Upper lobe of left lung (tissue), 6 donors: ENCODE results near the gene KLHL13. TPM values are rescaled to one million over a fixed set of nuclear protein-coding genes. Genes with fewer than 3 reads are reported as not detected.

ENCODE experiments used
- ATAC-seq, 2 donors: fragments of 200-7000 bp; cut with Tn5 transposase; one replicate each; pipeline ENCODE4 v1.9.1; 2022; ENCODE audit warnings: mild to moderate bottlenecking in 2 of 2, moderate library complexity in 2 of 2; ENCODE audit not compliant: low FRiP score in 2 of 2
- DNase-seq, 2 donors: peaks; one replicate each; pipeline ENCODE4 v3.0.0-alpha.2; 2019 to 2020
- H3K27ac ChIP-seq, 4 donors: fragments of 200-600 bp; sonication (generic); one replicate each; pipeline ENCODE4 v1.5.1; 2016 to 2019
- H3K27me3 ChIP-seq, 4 donors: fragments of 200-600 bp; sonication (generic); one replicate each; pipeline ENCODE4 v1.5.1; 2017 to 2019
- H3K36me3 ChIP-seq, 4 donors: fragments of 200-600 bp; sonication (generic); one replicate each; pipeline ENCODE4 v1.5.1; 2016 to 2019
- H3K4me1 ChIP-seq, 4 donors: fragments of 200-600 bp; sonication (generic); one replicate each; pipeline ENCODE4 v1.5.1; 2018 to 2019
- H3K4me3 ChIP-seq, 4 donors: fragments of 200-600 bp; sonication (generic); one replicate each; pipeline ENCODE4 v1.5.1; 2017 to 2019; ENCODE audit warnings: mild to moderate bottlenecking in 2 of 4, moderate library complexity in 1 of 4
- H3K9me3 ChIP-seq, 4 donors: fragments of 200-600 bp; sonication (generic); one replicate each; pipeline ENCODE4 v1.5.1; 2018 to 2019
- CTCF ChIP-seq, 6 experiments: fragments of 450-650 bp in 4 of 6; fragments of 200-600 bp in 2 of 6; sonication (generic) in 2 of 6; IDR thresholded peaks; one replicate each; pipeline ENCODE4 v1.5.1; 2016 to 2019; ENCODE audit warnings: antibody characterized with exemption in 6 of 6
- EP300 ChIP-seq, 4 donors: sonication (generic); formaldehyde crosslinking; IDR thresholded peaks; one replicate each; pipeline ENCODE4 v1.5.1; 2017; ENCODE audit warnings: antibody characterized with exemption in 4 of 4, control low read depth in 2 of 4
- POLR2A ChIP-seq, 4 donors: fragments of 450-650 bp; IDR thresholded peaks; one replicate each; pipeline ENCODE4 v1.5.1; 2016 to 2017; ENCODE audit warnings: antibody characterized with exemption in 4 of 4, mild to moderate bottlenecking in 2 of 4
- POLR2AphosphoS5 ChIP-seq, 2 donors: sonication (generic); formaldehyde crosslinking; IDR thresholded peaks; one replicate each; pipeline ENCODE4 v1.5.1; 2017; ENCODE audit warnings: antibody characterized with exemption in 2 of 2
- WGBS, 2 donors: methylation state at CpG; one replicate each; pipeline ENCODE4 v1.1.5; 2017 to 2018; 5-methylcytosine and 5-hydroxymethylcytosine counted together
- total RNA-seq, 6 donors: library from RNA; depleted of rRNA in 4 of 6; stranded (reverse); fragments of >200 nt in 4 of 6; gene quantifications; one replicate each; pipeline versions ENCODE4 v1.1.0 to v1.2.1, GENCODE V29; 2016 to 2021
- donor health status: DM: no; HTN: no; CAD: no; lungs with moderate emphysema.
- donor health status: DM: no; HTN: yes; CAD: no; lungs with severe emphysema.

The KLHL13 gene
- total RNA-seq, 6 donors from 2014 or later, result 0.63 to 3.8 (median 0.89) TPM; not detected in 1

DNA sequence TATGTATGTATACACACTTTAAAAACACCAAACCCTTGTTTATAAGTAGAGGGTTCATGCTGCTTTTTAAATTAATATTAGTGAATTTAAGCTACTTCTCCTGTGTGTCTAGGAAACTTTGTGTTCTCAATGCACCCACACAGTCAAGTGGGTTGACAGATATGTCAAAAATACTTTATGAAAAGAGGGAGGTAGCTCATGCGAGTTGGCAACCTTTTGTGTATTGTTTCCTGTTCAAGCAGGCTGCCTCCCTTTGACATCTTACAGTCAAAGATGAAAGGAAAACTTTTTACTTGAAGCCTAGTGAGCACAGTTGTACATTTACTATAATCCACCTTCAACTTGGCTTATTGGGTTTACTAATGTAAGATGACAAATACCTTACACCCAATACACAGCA lies 218.4 kb downstream of the KLHL13 start:
- no peak for ATAC-seq
- H3K27me3 ChIP-seq, result no peaks in the 10 kb centered on the region
- H3K4me1 ChIP-seq, result no peaks in the 10 kb centered on the region
- H3K36me3 ChIP-seq, result no peaks in the 10 kb centered on the region
- DNase-seq, result no peak
- H3K9me3 ChIP-seq, result no peaks in the 10 kb centered on the region
- H3K4me3 ChIP-seq, result no peak overlapping the region
- no peak for TF ChIP-seq POLR2AphosphoS5 (IDR thresholded peaks at IDR 0.05)
- TF ChIP-seq EP300 (IDR thresholded peaks at IDR 0.05), result no peak
- no peak for TF ChIP-seq CTCF (IDR thresholded peaks at IDR 0.05)
- no peak for TF ChIP-seq POLR2A (IDR thresholded peaks at IDR 0.05)
- H3K27ac ChIP-seq, result no peak overlapping the region
- 33 to 42% methylated on average over 1 of the region's 1 CpG for whole genome bisulfite sequencing, 2 donors

- WGBS, 2 donors, result 12 to 40% methylated on average over 1 of the region's 1 CpG
- DNase-seq, result no peak
Observed at GRCh38 chrX:117895418-117895817, 221.2 kb downstream of the KLHL13 start.

GRCh38 chrX:117892469-117892868 lies 224.1 kb downstream of the KLHL13 start:
- WGBS, 2 donors, result 71 to 90% methylated on average over 1 of the region's 1 CpG
- TF ChIP-seq POLR2AphosphoS5 (IDR thresholded peaks at IDR 0.05) (no peak), CTCF (IDR thresholded peaks at IDR 0.05) (no peak), POLR2A (IDR thresholded peaks at IDR 0.05) (no peak)
- H3K4me3 ChIP-seq, result no peak overlapping the region
- H3K27me3 ChIP-seq, result no peaks in the 10 kb centered on the region
- DNase-seq (no peak), ATAC-seq (no peak)
- no peaks in the 10 kb centered on the region for H3K4me1 ChIP-seq
- no peak overlapping the region for H3K27ac ChIP-seq
- no peaks in the 10 kb centered on the region for H3K9me3 ChIP-seq
- H3K36me3 ChIP-seq, result no peaks in the 10 kb centered on the region

More at GRCh38 chrX:117895418-117895817, 221.2 kb downstream of the KLHL13 start:
- no peaks in the 10 kb centered on the region for H3K9me3 ChIP-seq
- no peaks in the 10 kb centered on the region for H3K36me3 ChIP-seq
- H3K27me3 ChIP-seq, result no peaks in the 10 kb centered on the region
- H3K4me1 ChIP-seq, result no peaks in the 10 kb centered on the region
- no peak for TF ChIP-seq POLR2AphosphoS5 (IDR thresholded peaks at IDR 0.05)
- TF ChIP-seq POLR2A (IDR thresholded peaks at IDR 0.05), result no peak
- no peak for TF ChIP-seq EP300 (IDR thresholded peaks at IDR 0.05)
- ATAC-seq, result no peak
- no peak overlapping the region for H3K27ac ChIP-seq
- no peak overlapping the region for H3K4me3 ChIP-seq

- WGBS, 2 donors, result 72% methylated on average over 1 of the region's 1 CpG; no CpG with 5 or more reads in 1 of the 2 donors
- no peak overlapping the region for H3K27ac ChIP-seq
- no peak for ATAC-seq
- H3K4me1 ChIP-seq, result no peaks in the 10 kb centered on the region
- H3K4me3 ChIP-seq, result no peak overlapping the region
- no peak for DNase-seq
- no peaks in the 10 kb centered on the region for H3K27me3 ChIP-seq
- TF ChIP-seq POLR2A (IDR thresholded peaks at IDR 0.05), result no peak
- TF ChIP-seq EP300 (IDR thresholded peaks at IDR 0.05), result no peak
- no peak for TF ChIP-seq CTCF (IDR thresholded peaks at IDR 0.05)
- TF ChIP-seq POLR2AphosphoS5 (IDR thresholded peaks at IDR 0.05), result no peak
- no peaks in the 10 kb centered on the region for H3K36me3 ChIP-seq
- H3K9me3 ChIP-seq, result no peaks in the 10 kb centered on the region
Observed at GRCh38 chrX:117871796-117872195, 244.8 kb downstream of the KLHL13 start.

GRCh38 chrX:117860517-117860916 lies 256.1 kb downstream of the KLHL13 start:
- TF ChIP-seq CTCF (IDR thresholded peaks at IDR 0.05) (no peak), POLR2AphosphoS5 (IDR thresholded peaks at IDR 0.05) (no peak), EP300 (IDR thresholded peaks at IDR 0.05) (no peak)
- 82 to 91% methylated on average over 1 of the region's 1 CpG for WGBS, 2 donors
- Histone ChIP-seq H3K9me3 (no peaks in the 10 kb centered on the region), H3K27me3 (no peaks in the 10 kb centered on the region), H3K36me3 (no peaks in the 10 kb centered on the region), H3K27ac (no peak overlapping the region), H3K4me3 (no peak overlapping the region), H3K4me1 (no peaks in the 10 kb centered on the region)
- ATAC-seq (no peak), DNase-seq (no peak)
